Activated T-helper 1 cell treated with anti-CD3 and anti-CD28 coated beads, Interleukin-2, amount 50 U/mL, for 16 hours (primary cell): ENCODE results near the gene CLMP.

ENCODE experiments used
- DNase-seq, 2 donors: peaks; one replicate each; pipeline ENCODE4 v3.0.0-alpha.2; 2020; ENCODE audit warnings: low read depth in 1 of 2, low spot score in 1 of 2

The CLMP gene

GRCh38 chr11:123190518-123190917 is 4.5 kb downstream of the CLMP start:
- DNase-seq, result no peak

- no peak for DNase-seq
Measured at GRCh38 chr11:123188508-123189165, 6.4 kb downstream of the CLMP start.

GRCh38 chr11:123187665-123188507 is 7.2 kb downstream of the CLMP start:
- no peak for DNase-seq

GRCh38 chr11:123187248-123187647 is 7.8 kb downstream of the CLMP start:
- DNase-seq, result no peak

- DNase-seq, result no peak
Measured at GRCh38 chr11:123186286-123186685, 8.8 kb downstream of the CLMP start.

GRCh38 chr11:123185326-123185725 is 9.7 kb downstream of the CLMP start:
- DNase-seq, result no peak

- no peak for DNase-seq
Measured at GRCh38 chr11:123184531-123184930, 10.5 kb downstream of the CLMP start.

GRCh38 chr11:123183391-123184099 is 11.5 kb downstream of the CLMP start:
- DNase-seq, result no peak

- no peak for DNase-seq
Measured at GRCh38 chr11:123181767-123182500, 13.1 kb downstream of the CLMP start.

- no peak for DNase-seq
Measured at GRCh38 chr11:123181075-123181474, 14.0 kb downstream of the CLMP start.

GRCh38 chr11:123180574-123180973 is 14.5 kb downstream of the CLMP start:
- DNase-seq, result no peak

GRCh38 chr11:123180166-123180565 is 14.9 kb downstream of the CLMP start:
- no peak for DNase-seq

GRCh38 chr11:123179586-123179985 is 15.5 kb downstream of the CLMP start:
- DNase-seq, result no peak

- DNase-seq, result no peak
Measured at GRCh38 chr11:123178186-123178585, 16.9 kb downstream of the CLMP start.

GRCh38 chr11:123176785-123177184 is 18.3 kb downstream of the CLMP start:
- no peak for DNase-seq

- no peak for DNase-seq
Measured at GRCh38 chr11:123174196-123175183, 20.6 kb downstream of the CLMP start.

- no peak for DNase-seq
Measured at GRCh38 chr11:123173856-123174186, 21.2 kb downstream of the CLMP start.

- DNase-seq, result no peak
Measured at GRCh38 chr11:123173040-123173855, 21.8 kb downstream of the CLMP start.

- no peak for DNase-seq
Measured at GRCh38 chr11:123170929-123171328, 24.1 kb downstream of the CLMP start.
